ENCODE data around the gene OR3A2. TPM values are rescaled to one million over a fixed set of nuclear protein-coding genes. Genes with fewer than 3 reads are reported as not detected.
"Not testable (repeated sequence)": the region's sequence is repeated elsewhere in the genome, so short reads cannot be mapped to it uniquely, and the experiment has no call there.

The OR3A2 gene
- total RNA-seq, 4 donors from 2014 or later = 0.65 TPM; not detected in 3

DNA sequence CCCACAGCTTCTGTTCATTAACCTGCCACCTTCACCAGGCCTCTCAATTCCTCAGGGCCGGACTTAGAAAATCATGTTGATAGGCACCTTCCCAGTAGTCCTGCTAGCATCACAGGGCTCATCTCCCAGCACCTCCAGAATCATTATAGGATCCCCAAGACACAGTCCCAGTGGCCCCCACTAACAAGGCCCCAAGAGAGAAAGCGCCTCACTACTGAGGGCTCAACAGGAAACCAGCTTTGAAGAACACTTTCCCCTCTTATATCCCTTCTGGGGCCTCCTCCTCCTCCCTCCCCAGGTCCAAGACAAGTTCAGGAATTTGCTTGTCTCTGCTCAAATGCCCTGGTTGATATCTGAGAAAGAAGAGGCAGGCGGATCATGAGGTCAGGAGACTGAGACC is 25.0 kb upstream of the OR3A2 start, which contains the start of gene OR3A3:
Gene OR3A3, plus strand, starts transcription at position 301 of the 400 bp plus-strand sequence.
- Histone ChIP-seq H3K27me3 (no peaks in the 10 kb centered on the region), H3K9me3 (peaks cover 0 to 28% (median 17%) of the 10 kb centered on the region in 4 donors), H3K27ac (replicated peaks in 1 of 4) (no peak within 1 kb of the TSS), H3K36me3 (no peaks in the 10 kb centered on the region), H3K4me1 (no peaks in the 10 kb centered on the region), H3K4me3 (no peak within 1 kb of the TSS)
- TF ChIP-seq, protein P1, sequence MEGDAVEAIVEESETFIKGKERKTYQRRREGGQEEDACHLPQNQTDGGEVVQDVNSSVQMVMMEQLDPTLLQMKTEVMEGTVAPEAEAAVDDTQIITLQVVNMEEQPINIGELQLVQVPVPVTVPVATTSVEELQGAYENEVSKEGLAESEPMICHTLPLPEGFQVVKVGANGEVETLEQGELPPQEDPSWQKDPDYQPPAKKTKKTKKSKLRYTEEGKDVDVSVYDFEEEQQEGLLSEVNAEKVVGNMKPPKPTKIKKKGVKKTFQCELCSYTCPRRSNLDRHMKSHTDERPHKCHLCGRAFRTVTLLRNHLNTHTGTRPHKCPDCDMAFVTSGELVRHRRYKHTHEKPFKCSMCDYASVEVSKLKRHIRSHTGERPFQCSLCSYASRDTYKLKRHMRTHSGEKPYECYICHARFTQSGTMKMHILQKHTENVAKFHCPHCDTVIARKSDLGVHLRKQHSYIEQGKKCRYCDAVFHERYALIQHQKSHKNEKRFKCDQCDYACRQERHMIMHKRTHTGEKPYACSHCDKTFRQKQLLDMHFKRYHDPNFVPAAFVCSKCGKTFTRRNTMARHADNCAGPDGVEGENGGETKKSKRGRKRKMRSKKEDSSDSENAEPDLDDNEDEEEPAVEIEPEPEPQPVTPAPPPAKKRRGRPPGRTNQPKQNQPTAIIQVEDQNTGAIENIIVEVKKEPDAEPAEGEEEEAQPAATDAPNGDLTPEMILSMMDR (IDR thresholded peaks at IDR 0.05) = no peak
- TF ChIP-seq POLR2AphosphoS5 (IDR thresholded peaks at IDR 0.05) = no peak
- TF ChIP-seq EP300 (IDR thresholded peaks at IDR 0.05) = no peak
- TF ChIP-seq POLR2A (IDR thresholded peaks at IDR 0.05; ENCODE audit: low read depth) = no peak
- no peak for DNase-seq (ENCODE audit: extremely low spot score)
- 70% methylated on average over 3 of the region's 3 CpGs for WGBS
- intact Hi-C loops (cut with DNase I) = no loop called here

DNA sequence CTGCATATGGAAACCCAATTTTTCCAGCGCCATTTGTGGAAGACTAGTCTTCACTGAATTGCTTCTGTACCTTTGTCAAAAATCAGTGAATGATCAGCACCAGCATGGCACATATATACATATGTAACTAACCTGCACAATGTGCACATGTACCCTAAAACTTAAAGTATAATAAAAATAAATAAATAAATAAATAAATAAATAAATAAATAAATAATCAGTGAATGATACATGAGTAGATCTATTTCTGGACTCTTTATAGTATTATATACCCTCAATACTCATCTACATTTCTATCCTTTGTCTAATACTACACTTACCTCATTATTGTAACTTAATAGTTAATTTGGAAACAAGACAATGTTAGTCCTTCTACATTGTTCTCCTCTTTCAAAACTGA is 17.7 kb upstream of the OR3A2 start:
- 55% methylated on average over 1 of the region's 1 CpG for WGBS
- H3K4me3 ChIP-seq; H3K27me3 ChIP-seq; H3K36me3 ChIP-seq; H3K4me1 ChIP-seq; H3K27ac ChIP-seq (replicated peaks in 1 of 4); intact Hi-C loops (cut with DNase I); DNase-seq (ENCODE audit: extremely low spot score): not testable (repeated sequence)
- peaks cover 0 to 35% (median 21%) of the 10 kb centered on the region in 4 donors for H3K9me3 ChIP-seq

- H3K27ac ChIP-seq (replicated peaks in 1 of 4) = no peak overlapping the region
- intact Hi-C loops (cut with DNase I) = no loop called here
- no peak for DNase-seq (ENCODE audit: extremely low spot score)
- H3K36me3 ChIP-seq = no peaks in the 10 kb centered on the region
- TF ChIP-seq, protein P1 (IDR thresholded peaks at IDR 0.05) = no peak
- no peak for TF ChIP-seq POLR2A (IDR thresholded peaks at IDR 0.05; ENCODE audit: low read depth)
- no peak for TF ChIP-seq EP300 (IDR thresholded peaks at IDR 0.05)
- no peak for TF ChIP-seq POLR2AphosphoS5 (IDR thresholded peaks at IDR 0.05)
- WGBS = 60% methylated on average over 2 of the region's 2 CpGs
- no peak overlapping the region for H3K4me3 ChIP-seq
- no peaks in the 10 kb centered on the region for H3K27me3 ChIP-seq
- H3K9me3 ChIP-seq = peaks cover 0 to 17% (median 10%) of the 10 kb centered on the region in 4 donors
- H3K4me1 ChIP-seq = no peaks in the 10 kb centered on the region
Measured at GRCh38 chr17:3401786-3402185, 15.7 kb upstream of the OR3A2 start.

- Histone ChIP-seq H3K4me3 (no peak overlapping the region), H3K9me3 (no peaks in the 10 kb centered on the region), H3K4me1 (no peaks in the 10 kb centered on the region), H3K36me3 (no peaks in the 10 kb centered on the region), H3K27ac (replicated peaks in 1 of 4) (no peak overlapping the region), H3K27me3 (peaks cover 0 to 6% (median 0%) of the 10 kb centered on the region in 4 donors)
- TF ChIP-seq, protein P1 (IDR thresholded peaks at IDR 0.05) = no peak
- TF ChIP-seq POLR2A (IDR thresholded peaks at IDR 0.05; ENCODE audit: low read depth) (no peak), EP300 (IDR thresholded peaks at IDR 0.05) (no peak), POLR2AphosphoS5 (IDR thresholded peaks at IDR 0.05) (no peak)
- WGBS = 53% methylated on average over 6 of the region's 6 CpGs
- DNase-seq (ENCODE audit: extremely low spot score) = no peak
- intact Hi-C loops (cut with DNase I) = no loop called here
Measured at GRCh38 chr17:3400055-3400454, 13.9 kb upstream of the OR3A2 start.

DNA sequence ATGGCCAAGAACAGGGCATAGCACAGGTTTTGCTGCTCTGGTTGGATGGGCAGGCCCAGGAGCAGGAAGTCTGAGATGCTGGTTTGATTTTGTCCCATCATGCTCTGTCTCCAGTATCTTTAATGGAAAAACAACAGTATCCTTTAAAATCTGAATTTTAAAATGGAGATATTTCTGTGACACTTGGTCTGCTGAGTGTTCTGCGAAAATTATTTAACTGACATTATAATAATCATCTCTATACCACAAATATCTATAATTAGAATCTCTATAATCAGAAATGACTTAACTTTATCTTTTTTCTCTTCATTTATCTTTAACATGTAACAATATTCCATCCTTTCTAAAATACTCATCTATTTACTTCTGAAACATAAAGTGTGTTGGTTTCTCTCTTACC is 12.2 kb upstream of the OR3A2 start, which contains the start of gene OR1E1:
Gene OR1E1, minus strand, starts transcription at position 101 of the 400 bp plus-strand sequence. Its CDS starts 0 bp downstream, at position 101.
- Histone ChIP-seq H3K9me3 (no peaks in the 10 kb centered on the region), H3K27ac (replicated peaks in 1 of 4) (no peak within 1 kb of the TSS), H3K4me3 (no peak within 1 kb of the TSS), H3K4me1 (no peaks in the 10 kb centered on the region), H3K36me3 (no peaks in the 10 kb centered on the region), H3K27me3 (peaks cover 0 to 6% (median 0%) of the 10 kb centered on the region in 4 donors)
- DNase-seq (ENCODE audit: extremely low spot score) = no peak
- intact Hi-C loops (cut with DNase I) = no loop called here
- 82% methylated on average over 1 of the region's 1 CpG for WGBS
- TF ChIP-seq EP300 (IDR thresholded peaks at IDR 0.05) = no peak
- TF ChIP-seq POLR2AphosphoS5 (IDR thresholded peaks at IDR 0.05) = no peak
- no peak for TF ChIP-seq POLR2A (IDR thresholded peaks at IDR 0.05; ENCODE audit: low read depth)
- TF ChIP-seq, protein P1 (IDR thresholded peaks at IDR 0.05) = no peak

DNA sequence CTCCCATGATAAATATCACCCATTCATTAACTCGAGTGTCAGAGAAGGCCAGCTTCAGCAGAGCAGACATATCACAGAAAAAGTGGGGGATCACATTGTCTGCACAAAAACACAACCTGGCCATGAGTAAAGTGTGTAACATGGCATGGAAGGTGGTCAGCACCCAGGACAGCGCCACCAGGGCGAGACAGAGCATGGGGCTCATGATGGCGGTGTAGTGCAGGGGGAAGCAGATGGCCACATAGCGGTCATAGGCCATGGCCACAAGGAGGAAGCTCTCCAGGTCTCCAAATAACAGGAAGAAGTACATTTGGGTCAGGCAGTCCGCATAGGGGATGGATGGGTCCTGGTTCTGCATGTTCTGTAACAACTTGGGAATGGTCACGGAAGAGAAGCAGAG is 11.7 kb upstream of the OR3A2 start:
- H3K9me3 ChIP-seq; H3K4me1 ChIP-seq; H3K36me3 ChIP-seq; DNase-seq (ENCODE audit: extremely low spot score); intact Hi-C loops (cut with DNase I); H3K27me3 ChIP-seq; H3K4me3 ChIP-seq; H3K27ac ChIP-seq (replicated peaks in 1 of 4): not testable (repeated sequence)
- 46% methylated on average over 6 of the region's 7 CpGs for WGBS

Measured in esophagus muscularis mucosa (tissue), 4 donors.